ENCODE data around the gene CELF4.

- no peak for TF ChIP-seq POLR2AphosphoS5 (IDR thresholded peaks at IDR 0.05; ENCODE audit: borderline replicate concordance, low read depth, low read length)
- no peak for TF ChIP-seq EZH2 (IDR thresholded peaks at IDR 0.05)
These were observed 230.8 kb downstream of the CELF4 start for GRCh38 chr18:37334631-37335408.

All from SK-N-MC (cell line).